GM12875 (cell line): ENCODE data around the gene FRY.

Experiments used
- H3K4me3 ChIP-seq: one replicate; pipeline ENCODE4 v1.5.1; 2011; ENCODE audit warnings: low read depth, low read length, control low read depth
- CTCF ChIP-seq: IDR thresholded peaks from 2 replicates; pipeline ENCODE4 v1.5.1; 2011; ENCODE audit warnings: low read depth, mild to moderate bottlenecking, control low read depth, inconsistent platforms, low read length, moderate library complexity, borderline replicate concordance; ENCODE audit not compliant: insufficient read depth

The FRY gene

GRCh38 chr13:32126278-32126677, 94.7 kb downstream of the FRY start:
- H3K4me3 ChIP-seq = no peak overlapping the region
- no peak for TF ChIP-seq CTCF

DNA sequence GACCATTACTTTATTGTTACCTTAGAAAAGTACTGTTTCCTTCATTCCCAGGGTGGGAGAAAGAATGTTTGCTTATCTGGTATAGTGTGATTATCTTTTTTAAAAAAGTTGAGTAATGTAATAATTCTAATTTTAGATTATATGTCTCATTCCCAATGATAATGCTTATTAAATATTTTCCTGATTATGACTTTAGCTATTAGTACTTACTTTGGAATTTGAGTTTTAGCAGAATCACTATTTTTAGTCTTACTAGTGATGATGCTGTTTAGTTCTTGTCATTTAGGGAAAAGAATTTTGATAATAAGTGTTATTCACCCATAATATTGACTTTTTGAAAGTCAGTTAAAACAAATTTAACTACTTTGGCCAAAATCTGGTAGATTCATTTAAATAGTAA, 95.2 kb downstream of the FRY start:
- no peak overlapping the region for H3K4me3 ChIP-seq
- no peak for TF ChIP-seq CTCF

GRCh38 chr13:32127691-32128090, 96.1 kb downstream of the FRY start:
- no peak for TF ChIP-seq CTCF
- H3K4me3 ChIP-seq = no peak overlapping the region

- no peak overlapping the region for H3K4me3 ChIP-seq
- TF ChIP-seq CTCF = no peak
Measured at GRCh38 chr13:32134241-32135055, 102.9 kb downstream of the FRY start.

DNA sequence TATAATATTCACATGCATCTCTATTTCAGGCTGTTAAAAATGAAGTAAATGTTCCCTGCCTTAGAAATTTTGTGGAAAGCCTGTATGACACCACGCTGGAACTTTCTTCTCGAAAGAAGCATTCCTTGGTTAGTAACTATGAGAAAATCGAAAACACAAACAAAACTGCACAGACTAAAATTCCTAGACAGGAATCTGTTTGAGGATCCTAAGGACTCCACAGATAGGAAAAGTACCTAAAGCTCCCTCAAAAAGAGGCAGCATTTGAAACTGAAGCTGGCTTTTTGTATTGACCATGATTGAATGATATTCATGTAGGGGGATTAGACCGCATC, 103.4 kb downstream of the FRY start:
- H3K4me3 ChIP-seq = no peak overlapping the region
- no peak for TF ChIP-seq CTCF

- TF ChIP-seq CTCF = no peak
- H3K4me3 ChIP-seq = no peak overlapping the region
Measured at GRCh38 chr13:32135655-32136054, 104.1 kb downstream of the FRY start.

DNA sequence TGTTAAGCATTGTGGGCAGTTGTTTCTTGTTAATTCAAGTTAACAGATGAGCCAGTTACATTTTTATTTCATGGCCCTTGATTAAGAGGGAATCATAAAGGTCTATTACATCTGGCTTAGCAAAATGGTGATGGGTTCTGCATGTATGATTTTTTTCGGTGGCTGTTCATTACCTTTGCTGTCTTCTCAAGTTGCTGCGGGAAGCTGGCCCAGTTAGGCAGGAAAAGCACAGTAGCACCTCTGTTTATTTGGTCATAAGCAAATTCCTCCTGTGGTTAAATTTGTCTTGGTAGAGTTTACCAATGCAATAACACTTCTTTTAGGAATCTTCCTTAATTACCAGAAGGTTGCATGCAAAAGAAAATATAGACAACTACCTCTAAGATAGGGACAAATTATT, 104.5 kb downstream of the FRY start:
- TF ChIP-seq CTCF = no peak
- no peak overlapping the region for H3K4me3 ChIP-seq
